Measurements from ENCODE around the gene CELF4. TPM values are rescaled to one million over a fixed set of nuclear protein-coding genes. Genes with fewer than 3 reads are reported as not detected.

The CELF4 gene
- total RNA-seq, 1 experiment from 2014 or later: not detected

DNA sequence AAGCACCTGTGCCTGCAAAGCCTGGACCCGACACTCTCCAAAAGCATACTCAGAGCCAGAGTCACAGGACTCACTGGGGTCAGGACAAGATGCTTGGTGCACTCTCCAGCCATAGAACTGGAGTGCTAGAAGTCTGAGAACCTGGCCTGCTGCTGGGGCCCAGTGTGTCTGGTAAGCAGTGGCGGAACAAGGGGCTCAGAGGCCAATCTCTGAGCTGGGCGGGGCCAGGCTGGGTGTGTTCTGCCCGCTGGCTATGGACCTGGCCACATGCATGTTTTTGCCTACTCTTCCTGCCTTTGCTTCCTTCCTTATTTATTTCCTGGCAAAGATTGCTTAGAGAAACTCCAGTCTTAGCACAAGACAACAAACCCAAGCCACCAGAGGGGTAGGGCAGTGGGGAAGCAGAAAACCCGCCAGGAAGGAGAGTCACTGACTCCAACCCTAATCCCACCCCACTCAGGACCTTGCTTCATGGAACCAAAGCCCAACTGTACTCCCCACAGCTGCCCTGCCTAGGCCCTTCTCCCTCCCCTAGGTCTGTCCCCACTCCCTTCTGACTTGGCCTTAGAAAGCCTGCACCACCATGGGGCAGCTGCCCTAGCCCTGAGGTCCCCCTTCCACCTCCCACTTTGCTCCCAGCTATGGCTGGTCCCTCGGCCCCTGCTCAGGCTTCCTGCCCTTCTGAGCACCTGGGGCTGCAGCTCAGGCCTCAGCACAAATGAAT, 315.5 kb downstream of the CELF4 start:
- no peak overlapping the region for H3K27ac ChIP-seq (ENCODE audit: low read length)
- no peaks in the 10 kb centered on the region for H3K27me3 ChIP-seq (ENCODE audit: control insufficient read depth, insufficient read depth, low read length)
- H3K4me3 ChIP-seq (ENCODE audit: low read depth in 2 of 2, low read length in 2 of 2): no peak overlapping the region
- DNase-seq (ENCODE audit: low read depth, low spot score): no peak
- ChIA-PET CTCF (no interaction called here), POLR2A (no interaction called here)
- H3K4me1 ChIP-seq (ENCODE audit: control insufficient read depth, insufficient read depth, low read length): no peaks in the 10 kb centered on the region
- ATAC-seq: no peak
- BruUV-seq (replicated peaks): no TSS peak
- no peaks in the 10 kb centered on the region for H3K36me3 ChIP-seq (ENCODE audit: control insufficient read depth, insufficient read depth, low read length)
- TF ChIP-seq TCF7L2 (IDR thresholded peaks at IDR 0.05; ENCODE audit: low read depth, low read length): no peak
- TF ChIP-seq, protein P1, sequence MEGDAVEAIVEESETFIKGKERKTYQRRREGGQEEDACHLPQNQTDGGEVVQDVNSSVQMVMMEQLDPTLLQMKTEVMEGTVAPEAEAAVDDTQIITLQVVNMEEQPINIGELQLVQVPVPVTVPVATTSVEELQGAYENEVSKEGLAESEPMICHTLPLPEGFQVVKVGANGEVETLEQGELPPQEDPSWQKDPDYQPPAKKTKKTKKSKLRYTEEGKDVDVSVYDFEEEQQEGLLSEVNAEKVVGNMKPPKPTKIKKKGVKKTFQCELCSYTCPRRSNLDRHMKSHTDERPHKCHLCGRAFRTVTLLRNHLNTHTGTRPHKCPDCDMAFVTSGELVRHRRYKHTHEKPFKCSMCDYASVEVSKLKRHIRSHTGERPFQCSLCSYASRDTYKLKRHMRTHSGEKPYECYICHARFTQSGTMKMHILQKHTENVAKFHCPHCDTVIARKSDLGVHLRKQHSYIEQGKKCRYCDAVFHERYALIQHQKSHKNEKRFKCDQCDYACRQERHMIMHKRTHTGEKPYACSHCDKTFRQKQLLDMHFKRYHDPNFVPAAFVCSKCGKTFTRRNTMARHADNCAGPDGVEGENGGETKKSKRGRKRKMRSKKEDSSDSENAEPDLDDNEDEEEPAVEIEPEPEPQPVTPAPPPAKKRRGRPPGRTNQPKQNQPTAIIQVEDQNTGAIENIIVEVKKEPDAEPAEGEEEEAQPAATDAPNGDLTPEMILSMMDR (IDR thresholded peaks at IDR 0.05): no peak
- TF ChIP-seq, protein P2, sequence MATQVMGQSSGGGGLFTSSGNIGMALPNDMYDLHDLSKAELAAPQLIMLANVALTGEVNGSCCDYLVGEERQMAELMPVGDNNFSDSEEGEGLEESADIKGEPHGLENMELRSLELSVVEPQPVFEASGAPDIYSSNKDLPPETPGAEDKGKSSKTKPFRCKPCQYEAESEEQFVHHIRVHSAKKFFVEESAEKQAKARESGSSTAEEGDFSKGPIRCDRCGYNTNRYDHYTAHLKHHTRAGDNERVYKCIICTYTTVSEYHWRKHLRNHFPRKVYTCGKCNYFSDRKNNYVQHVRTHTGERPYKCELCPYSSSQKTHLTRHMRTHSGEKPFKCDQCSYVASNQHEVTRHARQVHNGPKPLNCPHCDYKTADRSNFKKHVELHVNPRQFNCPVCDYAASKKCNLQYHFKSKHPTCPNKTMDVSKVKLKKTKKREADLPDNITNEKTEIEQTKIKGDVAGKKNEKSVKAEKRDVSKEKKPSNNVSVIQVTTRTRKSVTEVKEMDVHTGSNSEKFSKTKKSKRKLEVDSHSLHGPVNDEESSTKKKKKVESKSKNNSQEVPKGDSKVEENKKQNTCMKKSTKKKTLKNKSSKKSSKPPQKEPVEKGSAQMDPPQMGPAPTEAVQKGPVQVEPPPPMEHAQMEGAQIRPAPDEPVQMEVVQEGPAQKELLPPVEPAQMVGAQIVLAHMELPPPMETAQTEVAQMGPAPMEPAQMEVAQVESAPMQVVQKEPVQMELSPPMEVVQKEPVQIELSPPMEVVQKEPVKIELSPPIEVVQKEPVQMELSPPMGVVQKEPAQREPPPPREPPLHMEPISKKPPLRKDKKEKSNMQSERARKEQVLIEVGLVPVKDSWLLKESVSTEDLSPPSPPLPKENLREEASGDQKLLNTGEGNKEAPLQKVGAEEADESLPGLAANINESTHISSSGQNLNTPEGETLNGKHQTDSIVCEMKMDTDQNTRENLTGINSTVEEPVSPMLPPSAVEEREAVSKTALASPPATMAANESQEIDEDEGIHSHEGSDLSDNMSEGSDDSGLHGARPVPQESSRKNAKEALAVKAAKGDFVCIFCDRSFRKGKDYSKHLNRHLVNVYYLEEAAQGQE (IDR thresholded peaks at IDR 0.05; ENCODE audit: insufficient read depth in 1 of 2, low read depth in 2 of 2, low read length in 1 of 2): no peak
- no peak for TF ChIP-seq POLR2AphosphoS5 (IDR thresholded peaks at IDR 0.05; ENCODE audit: low read depth, low read length)
- TF ChIP-seq SIN3A (IDR thresholded peaks at IDR 0.05; ENCODE audit: borderline replicate concordance, insufficient read depth, low read depth, low read length): no peak
- intact Hi-C loops (cut with micrococcal nuclease; ENCODE audit: unreplicated experiment) (no loop called here), in situ Hi-C loops (cut with HindIII; ENCODE audit: low pct_unique_long_range_greater_than_20kb, low sequenced_read_pairs) (no loop called here)
- H3K9me3 ChIP-seq (ENCODE audit: control insufficient read depth, insufficient read depth, low read depth, low read length): no peaks in the 10 kb centered on the region

DNA sequence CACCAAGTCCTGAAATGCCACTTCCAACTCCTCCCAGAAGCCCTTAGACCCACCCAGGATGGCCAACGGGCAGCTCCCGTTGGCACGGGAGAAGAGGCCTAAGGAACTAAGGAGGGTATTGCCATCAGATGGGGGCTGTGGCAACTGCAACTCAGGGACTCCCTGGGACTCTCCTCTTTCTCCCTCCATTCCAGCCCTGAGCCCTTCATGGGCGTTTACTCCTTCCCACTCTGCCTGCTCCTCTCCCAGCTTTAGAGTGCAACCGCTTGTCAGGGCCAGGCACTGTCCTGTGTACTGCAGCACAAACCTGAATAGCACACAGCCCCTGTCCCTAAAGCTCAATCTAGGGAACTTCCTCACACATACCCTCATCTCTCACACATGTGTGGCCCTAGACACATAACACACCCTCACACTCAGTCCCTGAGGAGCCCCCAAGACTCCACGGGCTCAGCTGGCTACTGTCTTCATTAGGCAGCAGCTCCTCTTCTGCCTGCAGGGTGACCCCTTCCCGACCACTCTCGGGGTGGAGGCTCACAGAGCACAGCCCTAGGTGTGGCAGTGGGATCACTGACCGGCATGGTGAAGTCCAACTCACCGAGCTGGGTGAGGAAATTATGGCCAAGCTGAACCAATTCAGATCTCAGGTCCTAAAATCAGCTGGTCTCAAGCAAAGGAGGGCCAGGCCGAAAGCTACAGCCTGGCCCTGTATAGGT, 316.3 kb downstream of the CELF4 start:
- in situ Hi-C loops (cut with HindIII; ENCODE audit: low pct_unique_long_range_greater_than_20kb, low sequenced_read_pairs): no loop called here
- H3K4me1 ChIP-seq (ENCODE audit: control insufficient read depth, insufficient read depth, low read length): no peaks in the 10 kb centered on the region
- TF ChIP-seq, protein P2 (IDR thresholded peaks at IDR 0.05; ENCODE audit: insufficient read depth in 1 of 2, low read depth in 2 of 2, low read length in 1 of 2): no peak
- TF ChIP-seq POLR2AphosphoS5 (IDR thresholded peaks at IDR 0.05; ENCODE audit: low read depth, low read length) (no peak), TCF7L2 (IDR thresholded peaks at IDR 0.05; ENCODE audit: low read depth, low read length) (no peak), SIN3A (IDR thresholded peaks at IDR 0.05; ENCODE audit: borderline replicate concordance, insufficient read depth, low read depth, low read length) (no peak)
- TF ChIP-seq, protein P1 (IDR thresholded peaks at IDR 0.05): no peak
- ChIA-PET CTCF (no interaction called here), POLR2A (no interaction called here)
- no peak overlapping the region for H3K27ac ChIP-seq (ENCODE audit: low read length)
- H3K36me3 ChIP-seq (ENCODE audit: control insufficient read depth, insufficient read depth, low read length): no peaks in the 10 kb centered on the region
- intact Hi-C loops (cut with micrococcal nuclease; ENCODE audit: unreplicated experiment): no loop called here
- H3K27me3 ChIP-seq (ENCODE audit: control insufficient read depth, insufficient read depth, low read length): no peaks in the 10 kb centered on the region
- BruUV-seq (replicated peaks): no TSS peak
- H3K4me3 ChIP-seq (ENCODE audit: low read depth in 2 of 2, low read length in 2 of 2): no peak overlapping the region
- H3K9me3 ChIP-seq (ENCODE audit: control insufficient read depth, insufficient read depth, low read depth, low read length): no peaks in the 10 kb centered on the region
- no peak for ATAC-seq
- DNase-seq (ENCODE audit: low read depth, low spot score): no peak
